ENCODE results near the gene IL5RA.
A peak's percentile ranks its signal among the peaks of the same experiment; 100 is the strongest.

IL5RA gene, protein sequence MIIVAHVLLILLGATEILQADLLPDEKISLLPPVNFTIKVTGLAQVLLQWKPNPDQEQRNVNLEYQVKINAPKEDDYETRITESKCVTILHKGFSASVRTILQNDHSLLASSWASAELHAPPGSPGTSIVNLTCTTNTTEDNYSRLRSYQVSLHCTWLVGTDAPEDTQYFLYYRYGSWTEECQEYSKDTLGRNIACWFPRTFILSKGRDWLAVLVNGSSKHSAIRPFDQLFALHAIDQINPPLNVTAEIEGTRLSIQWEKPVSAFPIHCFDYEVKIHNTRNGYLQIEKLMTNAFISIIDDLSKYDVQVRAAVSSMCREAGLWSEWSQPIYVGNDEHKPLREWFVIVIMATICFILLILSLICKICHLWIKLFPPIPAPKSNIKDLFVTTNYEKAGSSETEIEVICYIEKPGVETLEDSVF

DNA sequence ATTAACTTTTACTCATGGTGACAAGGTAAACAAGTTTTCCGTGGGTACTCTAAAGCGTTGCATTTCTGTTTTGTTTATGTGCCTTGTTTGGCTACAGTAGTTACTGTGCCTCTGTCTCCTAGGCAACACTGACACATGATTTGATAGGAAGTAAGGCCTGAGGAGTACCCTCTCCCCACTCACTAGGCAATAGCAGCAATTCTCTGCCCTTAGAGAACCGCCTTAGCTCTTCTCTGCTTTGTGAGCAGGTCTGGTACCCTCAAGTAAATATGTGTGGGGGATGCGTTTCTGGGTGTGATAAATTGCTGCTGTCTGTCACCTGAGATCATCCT is at the start of gene IL5RA:
Gene IL5RA, minus strand, starts transcription at position 76 of the 332 bp plus-strand sequence. CDS start 5,390 bp downstream, outside the sequence.
- in situ Hi-C loops (cut with HindIII; ENCODE audit: low pct_ligation_motif_present, low pct_unique_long_range_greater_than_20kb, low sequenced_read_pairs) = no loop called here
- DNase-seq = no peak

DNA sequence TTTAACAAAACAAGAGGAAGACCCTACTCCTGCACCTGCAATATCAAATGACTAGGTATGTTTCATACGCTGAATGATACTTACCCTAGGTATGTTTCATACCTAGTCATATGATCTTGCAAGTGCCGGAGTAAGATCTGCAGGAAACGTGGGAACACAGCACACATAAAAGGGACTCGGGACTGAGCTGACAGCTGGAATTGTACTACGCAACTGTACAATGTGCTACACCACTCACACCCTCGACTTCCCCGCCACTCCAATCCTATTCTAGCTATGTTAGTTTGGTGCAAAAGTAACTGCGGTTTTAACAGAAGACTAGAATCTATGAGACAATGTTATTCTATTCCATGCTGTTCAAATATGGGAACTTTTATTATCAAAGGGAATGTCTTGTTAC is 47.3 kb upstream of the IL5RA start:
- in situ Hi-C loops (cut with HindIII; ENCODE audit: low pct_ligation_motif_present, low pct_unique_long_range_greater_than_20kb, low sequenced_read_pairs) = no loop called here
- no peak for DNase-seq

DNA sequence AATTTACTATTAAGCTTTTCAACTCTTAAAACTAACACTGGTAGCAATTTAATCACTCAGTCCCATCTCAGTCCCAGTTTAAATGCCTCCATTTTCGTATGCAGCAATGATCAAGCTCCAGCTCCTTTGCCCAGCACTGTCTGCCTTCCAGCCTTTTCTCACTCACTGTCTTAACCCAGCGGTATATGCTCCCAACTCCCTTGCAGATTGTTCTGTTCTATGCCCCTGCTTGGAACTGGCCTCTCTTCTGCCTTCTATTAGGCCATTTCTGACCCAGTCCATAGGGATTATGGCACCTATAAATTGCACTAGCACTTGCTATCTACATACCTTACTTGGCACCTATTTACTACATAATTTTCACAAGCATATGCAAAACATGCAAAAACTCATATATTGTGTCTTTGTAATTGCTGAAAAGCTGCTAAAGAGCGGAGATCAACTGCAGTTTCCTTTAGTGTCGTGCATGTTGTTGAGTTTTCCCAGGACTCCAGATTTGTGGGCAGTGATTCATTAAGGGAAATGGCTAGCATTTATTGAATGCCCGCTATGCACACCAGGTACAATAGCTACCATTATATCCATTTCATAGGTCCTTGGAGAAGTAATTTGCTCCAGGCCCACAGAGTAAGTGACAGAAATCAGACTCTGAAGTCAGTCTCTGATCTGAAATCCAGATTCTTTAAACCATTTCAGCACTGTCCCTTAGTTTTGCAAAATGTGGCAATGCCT is 44.9 kb upstream of the IL5RA start:
- in situ Hi-C loops (cut with HindIII; ENCODE audit: low pct_ligation_motif_present, low pct_unique_long_range_greater_than_20kb, low sequenced_read_pairs) = no loop called here

DNA sequence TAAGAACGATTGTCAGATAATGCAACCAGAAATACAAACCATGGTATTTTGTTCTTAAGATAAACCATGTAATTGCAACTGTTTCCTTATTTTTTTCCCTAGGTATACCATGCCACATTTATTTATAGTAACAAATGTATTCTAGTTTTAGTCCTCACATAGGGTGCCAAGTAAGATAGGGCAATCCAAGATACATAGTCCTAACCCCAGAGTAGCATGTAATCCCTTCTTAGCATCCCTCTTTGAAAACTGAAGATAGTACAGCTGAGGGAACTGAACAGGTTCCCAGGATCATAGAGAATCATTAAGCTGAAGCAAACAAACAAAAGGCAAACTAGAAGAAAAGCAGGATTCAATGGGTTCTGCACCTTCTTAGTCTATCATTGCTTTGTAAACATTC is 41.3 kb upstream of the IL5RA start:
- no peak for DNase-seq
- in situ Hi-C loops (cut with HindIII; ENCODE audit: low pct_ligation_motif_present, low pct_unique_long_range_greater_than_20kb, low sequenced_read_pairs) = no loop called here

More for the DNA sequence above, 44.9 kb upstream of the IL5RA start:
- no peak for DNase-seq

DNA sequence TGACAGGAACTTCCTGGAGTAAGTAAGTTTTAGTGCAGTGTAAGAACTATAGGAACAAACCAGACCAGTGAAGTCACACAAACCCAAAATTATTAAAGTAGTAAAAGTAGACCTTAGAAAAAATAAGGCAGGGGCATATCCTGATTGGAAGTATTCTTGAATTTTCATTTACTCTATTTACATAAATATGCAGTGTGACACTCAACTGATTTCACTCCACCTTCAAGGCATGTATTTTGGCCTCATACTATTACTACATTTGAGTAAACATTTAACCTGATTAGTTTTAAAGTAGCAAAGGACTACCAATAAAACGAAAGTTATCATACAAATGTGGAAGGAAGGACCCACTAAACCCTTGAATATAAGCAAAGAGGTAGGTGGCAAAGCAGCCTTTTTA is 39.4 kb upstream of the IL5RA start:
- DNase-seq = no peak
- in situ Hi-C loops (cut with HindIII; ENCODE audit: low pct_ligation_motif_present, low pct_unique_long_range_greater_than_20kb, low sequenced_read_pairs) = no loop called here

DNA sequence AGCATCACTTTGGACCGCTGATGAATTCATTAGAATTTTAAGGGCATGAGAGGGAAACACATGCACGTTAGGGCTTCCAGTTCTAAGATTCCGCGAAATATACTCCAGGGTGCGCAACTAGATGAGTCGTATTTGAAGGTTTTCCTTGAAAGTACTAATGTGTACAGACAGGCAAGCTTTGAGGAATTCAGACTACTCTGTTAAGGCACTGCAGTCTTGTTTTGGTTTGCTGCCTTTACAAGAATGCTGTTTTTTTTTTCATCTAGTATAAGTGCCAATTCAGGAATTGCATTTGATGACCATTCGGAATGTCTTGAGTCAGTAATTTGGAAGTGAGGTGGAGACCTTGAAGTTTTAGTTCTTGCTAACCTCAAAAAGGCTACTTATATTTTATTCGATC is 35.7 kb upstream of the IL5RA start:
- no peak for DNase-seq
- in situ Hi-C loops (cut with HindIII; ENCODE audit: low pct_ligation_motif_present, low pct_unique_long_range_greater_than_20kb, low sequenced_read_pairs) = no loop called here

DNA sequence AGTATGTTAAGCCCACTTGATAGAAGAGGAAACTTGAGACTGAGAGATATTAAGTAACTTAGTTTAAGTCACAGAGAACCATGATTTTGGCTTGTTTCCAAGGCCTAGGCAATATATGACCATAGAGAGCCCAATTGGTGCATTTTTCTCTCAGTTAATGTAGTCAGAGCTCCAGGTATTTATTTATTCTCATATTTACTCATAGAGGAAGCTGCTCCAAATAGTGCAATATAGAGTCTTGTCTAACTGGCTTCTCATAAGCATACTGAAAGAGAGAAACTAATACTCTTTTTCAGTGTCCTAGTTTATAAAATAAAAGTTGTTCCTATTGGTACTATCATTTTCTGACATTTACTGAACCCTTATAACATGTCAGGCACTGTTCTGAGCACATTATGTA is 31.8 kb upstream of the IL5RA start:
- DNase-seq = no peak
- in situ Hi-C loops (cut with HindIII; ENCODE audit: low pct_ligation_motif_present, low pct_unique_long_range_greater_than_20kb, low sequenced_read_pairs) = no loop called here

DNA sequence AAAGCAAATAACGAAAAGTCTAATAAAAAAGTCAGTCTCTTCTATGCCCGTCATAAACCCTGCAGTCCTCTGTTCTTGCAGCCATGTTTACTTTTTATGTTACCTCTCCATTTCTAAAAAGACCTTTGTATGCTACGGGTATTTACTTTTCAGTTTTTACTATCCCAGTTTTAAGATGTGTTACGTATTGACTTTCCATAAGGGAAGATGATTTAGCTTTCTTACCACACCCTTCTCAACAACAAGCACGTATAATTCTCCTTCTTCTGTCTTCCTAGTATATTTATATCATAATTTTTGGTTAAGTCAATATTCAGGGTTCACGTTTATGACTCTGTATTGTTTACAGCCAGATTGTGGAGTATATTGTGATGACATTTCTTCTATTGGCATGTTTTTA is 27.4 kb upstream of the IL5RA start:
- no peak for DNase-seq
- in situ Hi-C loops (cut with HindIII; ENCODE audit: low pct_ligation_motif_present, low pct_unique_long_range_greater_than_20kb, low sequenced_read_pairs) = no loop called here

DNA sequence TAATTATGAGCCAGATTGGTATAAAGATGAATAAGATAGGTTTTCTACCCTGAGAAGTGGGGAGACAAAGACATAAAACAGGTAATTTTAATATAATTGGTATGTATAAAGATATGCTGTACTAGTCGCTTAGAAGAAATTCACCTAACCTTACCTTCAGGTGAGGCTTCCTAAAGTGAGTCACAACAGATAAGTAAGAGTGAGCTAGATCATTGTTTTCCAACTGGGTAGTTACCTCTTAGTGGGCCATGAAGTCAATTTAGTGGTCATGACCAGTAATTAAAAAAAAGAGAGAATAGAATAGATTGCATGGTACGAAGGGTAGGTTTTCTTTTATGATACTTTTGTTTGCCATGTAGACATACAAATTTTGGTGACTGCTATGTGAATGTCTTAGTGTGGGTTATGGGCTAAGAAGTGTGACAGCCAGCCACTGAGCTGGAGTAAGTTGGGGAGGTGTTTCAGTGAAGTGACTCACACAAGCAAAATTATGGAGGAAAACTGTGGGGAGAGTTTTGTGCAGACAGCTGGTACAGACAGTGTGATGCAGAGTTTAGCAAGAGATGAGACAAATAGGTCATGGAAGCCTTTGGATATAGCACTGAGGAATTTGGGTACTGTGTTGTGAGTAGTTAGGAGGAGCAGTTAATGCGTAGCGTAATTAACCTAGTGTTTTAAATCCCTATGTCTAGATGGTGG is 24.7 kb upstream of the IL5RA start:
- in situ Hi-C loops (cut with HindIII; ENCODE audit: low pct_ligation_motif_present, low pct_unique_long_range_greater_than_20kb, low sequenced_read_pairs) = no loop called here
- no peak for DNase-seq

DNA sequence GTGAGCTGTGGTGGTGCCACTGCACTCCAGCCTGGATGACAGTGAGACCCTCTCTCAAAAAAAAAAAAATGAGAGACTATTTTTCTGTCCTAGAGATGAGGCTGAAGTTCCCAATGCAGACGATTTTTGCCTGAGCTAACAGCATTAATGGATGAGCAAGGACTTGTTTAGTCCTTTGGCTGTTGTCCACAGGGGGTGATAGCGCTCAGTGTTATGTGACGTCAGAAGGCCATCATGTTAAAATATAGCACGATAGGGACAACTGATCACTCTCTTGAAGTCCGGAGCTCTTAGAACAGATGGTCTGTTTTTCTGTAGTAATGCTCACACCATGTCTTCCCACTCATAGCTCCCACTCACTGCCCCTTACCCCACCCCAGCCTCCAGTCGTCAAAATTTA is 23.3 kb upstream of the IL5RA start:
- in situ Hi-C loops (cut with HindIII; ENCODE audit: low pct_ligation_motif_present, low pct_unique_long_range_greater_than_20kb, low sequenced_read_pairs) = no loop called here

DNA sequence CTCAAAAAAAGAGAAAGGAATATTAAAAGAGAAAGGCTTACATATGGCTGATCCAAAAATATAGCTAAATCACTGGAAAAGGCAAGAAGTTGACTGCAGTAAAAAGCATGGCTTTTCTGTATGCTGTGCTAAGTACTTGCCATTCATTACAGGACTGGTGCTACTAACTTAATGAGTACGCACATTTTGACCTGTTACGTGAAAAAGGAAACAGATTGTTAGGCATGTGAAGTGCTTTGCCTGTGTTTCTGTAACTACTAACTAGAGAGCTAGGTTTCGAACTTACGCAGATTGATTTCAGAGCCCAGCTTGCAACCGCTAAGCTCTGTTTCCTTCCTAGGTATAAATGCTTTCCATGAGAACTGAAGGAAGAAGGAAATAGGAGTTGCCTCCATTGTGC is 19.4 kb upstream of the IL5RA start:
- no peak for DNase-seq
- in situ Hi-C loops (cut with HindIII; ENCODE audit: low pct_ligation_motif_present, low pct_unique_long_range_greater_than_20kb, low sequenced_read_pairs) = no loop called here

More for the DNA sequence above, 23.3 kb upstream of the IL5RA start:
- no peak for DNase-seq

DNA sequence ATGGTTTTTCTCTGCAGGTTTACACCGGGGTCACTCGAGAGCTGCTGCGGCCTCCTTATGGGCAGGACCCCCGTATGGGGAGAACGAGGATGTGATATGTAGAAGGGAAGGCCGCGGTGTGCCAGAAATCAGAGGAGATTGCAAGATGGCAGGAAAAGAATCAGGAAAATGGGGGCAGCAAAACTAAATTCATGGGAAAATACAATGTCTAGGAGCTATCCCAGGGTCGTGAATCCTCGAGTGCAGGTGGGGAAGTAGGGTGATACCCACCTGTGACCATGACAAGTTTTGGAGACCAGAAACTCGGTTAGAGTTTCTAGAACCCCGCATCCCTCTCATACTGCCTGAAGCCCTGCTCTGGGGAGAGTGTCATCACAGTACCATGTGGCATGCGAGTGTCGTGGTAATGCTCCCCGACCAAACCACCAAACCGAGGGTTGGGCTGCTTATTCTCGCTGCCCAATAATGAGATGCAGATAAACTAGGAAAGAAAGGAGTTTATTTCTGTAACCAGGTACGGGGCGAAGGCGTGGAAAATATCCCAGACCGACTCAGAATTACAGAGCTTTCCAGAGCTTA is 17.3 kb upstream of the IL5RA start:
- peak; percentile 7 for DNase-seq
- in situ Hi-C loops (cut with HindIII; ENCODE audit: low pct_ligation_motif_present, low pct_unique_long_range_greater_than_20kb, low sequenced_read_pairs) = no loop called here

DNA sequence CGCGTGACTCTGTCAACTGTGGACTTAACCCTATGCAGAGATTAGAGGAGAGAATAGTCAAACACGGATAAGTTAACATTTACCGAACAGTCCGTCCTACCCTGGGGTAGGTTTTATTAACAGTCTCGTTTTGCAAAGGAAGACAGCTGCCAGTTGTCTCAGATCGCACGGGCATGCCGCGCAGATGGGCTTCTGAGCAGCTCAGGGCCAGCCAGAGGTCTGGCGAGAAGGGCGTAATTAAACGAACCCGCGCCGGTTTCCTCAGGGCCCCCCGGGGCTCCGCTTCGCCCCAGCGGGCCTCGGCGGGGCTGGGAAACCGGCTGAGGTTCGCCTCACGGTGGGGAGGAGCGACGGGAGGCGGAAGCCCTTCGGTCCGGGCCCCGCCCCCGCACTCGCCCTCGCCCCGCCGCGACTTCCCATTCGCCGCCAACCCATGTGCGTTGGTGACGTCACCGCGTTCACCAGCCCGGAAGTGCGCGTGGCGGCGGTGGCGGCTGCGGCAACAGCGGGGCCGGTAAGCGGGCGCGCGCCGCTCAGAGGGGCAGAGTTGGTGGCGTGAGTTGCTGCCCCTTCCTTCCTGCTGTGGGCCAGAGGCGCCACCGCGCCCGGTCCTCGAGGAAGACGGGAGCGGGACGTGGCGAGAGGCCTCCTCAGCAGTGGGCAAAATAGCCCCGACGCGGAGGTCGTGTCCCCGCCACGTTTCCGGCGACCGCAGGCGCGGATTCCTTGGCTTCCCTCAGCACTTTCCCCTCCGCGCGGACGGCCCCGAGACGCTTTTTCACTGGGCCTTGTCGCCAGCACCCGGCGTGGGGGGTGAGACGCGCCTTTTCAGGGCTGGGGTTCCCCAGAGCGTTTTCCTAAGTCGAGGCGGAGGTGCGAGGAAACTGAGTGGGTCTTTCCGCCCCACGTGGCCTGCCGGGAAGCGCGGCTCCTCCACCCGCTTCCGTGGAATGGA is 16.6 kb upstream of the IL5RA start, which contains the start of gene TRNT1:
Gene TRNT1, plus strand, starts transcription at position 464 of the 955 bp plus-strand sequence. CDS start 2,101 bp downstream, outside the sequence.
- in situ Hi-C loops (cut with HindIII; ENCODE audit: low pct_ligation_motif_present, low pct_unique_long_range_greater_than_20kb, low sequenced_read_pairs) = no loop called here
- DNase-seq = peak; percentile 93

DNA sequence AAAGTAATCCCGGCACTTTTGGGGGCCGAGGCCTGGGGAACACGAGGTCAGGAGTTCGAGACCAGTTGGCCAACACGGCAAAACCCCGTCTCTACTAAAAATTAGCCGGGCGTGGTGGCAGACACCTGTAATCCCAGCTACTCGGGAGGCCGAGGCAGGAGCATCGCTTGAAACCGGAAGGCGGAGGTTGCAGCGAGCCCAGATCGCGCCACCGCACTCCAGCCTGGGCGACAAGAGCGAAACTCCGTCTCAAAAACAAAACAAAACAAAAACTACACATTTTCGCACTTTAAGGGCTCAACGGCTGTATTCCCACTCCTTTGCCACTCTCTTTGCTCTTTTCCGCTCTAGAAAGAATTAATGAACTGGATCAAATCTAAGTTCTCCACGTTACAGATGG is 15.8 kb upstream of the IL5RA start:
- DNase-seq = no peak
- in situ Hi-C loops (cut with HindIII; ENCODE audit: low pct_ligation_motif_present, low pct_unique_long_range_greater_than_20kb, low sequenced_read_pairs) = no loop called here

DNA sequence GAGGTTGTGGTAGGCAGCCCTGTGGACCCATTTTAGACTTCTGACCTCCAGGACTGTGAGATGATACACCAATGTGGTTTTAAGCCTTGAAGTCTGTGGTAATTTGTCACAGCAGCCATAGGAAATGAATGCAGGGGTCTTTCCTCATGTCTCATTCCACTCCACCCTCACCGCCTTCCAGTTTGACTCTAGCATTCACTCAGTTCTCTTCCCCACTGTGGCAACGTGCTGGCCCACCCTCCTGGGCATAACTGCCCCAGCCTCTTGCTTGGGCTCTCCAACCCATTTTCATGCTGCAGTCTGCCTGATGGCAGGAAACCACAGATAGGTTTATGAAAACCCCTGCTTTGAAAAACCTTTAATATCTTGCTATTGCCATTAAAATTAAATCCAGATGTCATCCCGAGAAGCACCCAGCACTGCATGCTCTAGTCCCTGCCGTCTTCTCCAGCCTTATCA is 9.2 kb upstream of the IL5RA start:
- in situ Hi-C loops (cut with HindIII; ENCODE audit: low pct_ligation_motif_present, low pct_unique_long_range_greater_than_20kb, low sequenced_read_pairs) = no loop called here
- DNase-seq = no peak

DNA sequence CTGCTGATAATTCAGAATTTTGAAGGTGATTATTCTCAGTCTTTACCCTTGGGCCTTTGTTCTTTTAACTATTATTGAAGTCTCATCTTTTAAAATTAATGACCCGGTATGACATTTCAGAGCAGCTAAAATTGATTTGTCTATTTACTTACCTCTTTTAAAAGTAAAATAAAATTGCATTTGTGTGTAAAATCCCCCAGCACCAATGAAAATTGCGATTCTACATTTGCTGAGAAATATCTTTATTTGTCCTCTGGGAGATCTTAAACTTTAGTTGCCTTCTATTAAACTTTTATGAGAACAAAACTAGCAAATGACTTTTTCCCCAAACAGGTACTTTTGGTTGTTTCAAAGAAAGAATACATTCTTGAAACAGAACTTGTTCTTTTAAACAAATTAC is 7.5 kb upstream of the IL5RA start:
- DNase-seq = no peak
- in situ Hi-C loops (cut with HindIII; ENCODE audit: low pct_ligation_motif_present, low pct_unique_long_range_greater_than_20kb, low sequenced_read_pairs) = no loop called here

DNA sequence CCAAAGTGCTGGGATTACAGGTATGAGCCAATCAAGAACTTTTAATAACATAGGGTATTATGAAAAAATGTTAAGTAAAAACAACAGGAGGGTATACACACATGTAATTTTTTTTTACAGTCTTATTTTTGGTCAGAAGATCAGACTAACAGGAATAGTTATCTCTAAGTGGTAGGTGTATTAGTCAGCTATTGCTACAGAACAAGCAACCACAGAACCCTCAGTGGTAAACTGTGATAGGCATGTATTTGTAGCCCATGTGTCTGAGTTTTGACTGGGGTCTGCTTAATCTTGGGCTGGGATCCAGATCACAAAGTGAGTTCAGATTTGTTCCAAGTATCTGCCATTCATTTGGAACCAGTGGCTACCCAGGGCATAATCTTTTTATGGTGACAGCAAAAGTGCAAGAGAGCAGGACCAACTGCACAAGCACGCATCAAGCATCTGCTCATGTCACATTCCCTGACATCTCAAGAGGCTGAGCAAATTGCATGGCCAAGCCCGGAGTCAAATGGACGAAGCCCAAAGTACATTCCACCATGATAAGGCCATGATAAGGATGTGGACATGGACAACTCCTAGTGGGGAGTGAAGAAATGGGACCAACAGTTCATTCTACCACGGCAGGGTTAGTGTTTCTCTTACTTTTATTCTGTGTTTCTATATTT is 3.0 kb upstream of the IL5RA start:
- DNase-seq = no peak
- in situ Hi-C loops (cut with HindIII; ENCODE audit: low pct_ligation_motif_present, low pct_unique_long_range_greater_than_20kb, low sequenced_read_pairs) = no loop called here
